Measurements from ENCODE around the gene FGF13.

The FGF13 gene

DNA sequence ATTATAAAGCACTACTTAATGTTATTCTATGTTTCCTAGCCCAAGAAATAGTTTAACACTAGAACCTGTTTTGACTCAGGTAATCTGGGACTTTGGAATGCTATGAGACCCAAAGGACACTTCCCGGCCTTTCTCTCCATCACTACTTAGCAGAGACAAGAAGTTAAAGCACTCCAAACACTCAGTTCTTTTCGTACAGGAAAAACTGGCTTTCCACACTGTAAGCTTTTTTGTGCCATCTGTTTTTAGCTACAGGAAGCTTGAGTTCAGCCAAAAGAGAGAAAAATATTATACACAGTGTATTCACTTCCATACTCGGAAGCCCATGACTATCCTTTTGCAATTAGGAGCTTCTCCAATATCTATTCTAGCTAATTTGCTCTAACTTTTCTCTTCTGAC, 7.9 kb upstream of the FGF13 start:
- no peak for DNase-seq (ENCODE audit: low spot score)
- Histone ChIP-seq H3K9me3 (ENCODE audit: severe bottlenecking) (no peaks in the 10 kb centered on the region), H3K4me1 (ENCODE audit: insufficient read depth, poor library complexity, severe bottlenecking) (no peaks in the 10 kb centered on the region), H3K27me3 (ENCODE audit: insufficient read depth, poor library complexity, severe bottlenecking) (no peaks in the 10 kb centered on the region), H3K4me3 (ENCODE audit: severe bottlenecking) (no peak overlapping the region), H3K27ac (ENCODE audit: poor library complexity, severe bottlenecking) (no peak overlapping the region), H3K36me3 (ENCODE audit: low read depth) (no peaks in the 10 kb centered on the region)
- ATAC-seq (ENCODE audit: low read depth) = no peak
- TF ChIP-seq, protein P1, sequence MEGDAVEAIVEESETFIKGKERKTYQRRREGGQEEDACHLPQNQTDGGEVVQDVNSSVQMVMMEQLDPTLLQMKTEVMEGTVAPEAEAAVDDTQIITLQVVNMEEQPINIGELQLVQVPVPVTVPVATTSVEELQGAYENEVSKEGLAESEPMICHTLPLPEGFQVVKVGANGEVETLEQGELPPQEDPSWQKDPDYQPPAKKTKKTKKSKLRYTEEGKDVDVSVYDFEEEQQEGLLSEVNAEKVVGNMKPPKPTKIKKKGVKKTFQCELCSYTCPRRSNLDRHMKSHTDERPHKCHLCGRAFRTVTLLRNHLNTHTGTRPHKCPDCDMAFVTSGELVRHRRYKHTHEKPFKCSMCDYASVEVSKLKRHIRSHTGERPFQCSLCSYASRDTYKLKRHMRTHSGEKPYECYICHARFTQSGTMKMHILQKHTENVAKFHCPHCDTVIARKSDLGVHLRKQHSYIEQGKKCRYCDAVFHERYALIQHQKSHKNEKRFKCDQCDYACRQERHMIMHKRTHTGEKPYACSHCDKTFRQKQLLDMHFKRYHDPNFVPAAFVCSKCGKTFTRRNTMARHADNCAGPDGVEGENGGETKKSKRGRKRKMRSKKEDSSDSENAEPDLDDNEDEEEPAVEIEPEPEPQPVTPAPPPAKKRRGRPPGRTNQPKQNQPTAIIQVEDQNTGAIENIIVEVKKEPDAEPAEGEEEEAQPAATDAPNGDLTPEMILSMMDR (IDR thresholded peaks at IDR 0.05; ENCODE audit: poor library complexity, severe bottlenecking) = no peak

DNA sequence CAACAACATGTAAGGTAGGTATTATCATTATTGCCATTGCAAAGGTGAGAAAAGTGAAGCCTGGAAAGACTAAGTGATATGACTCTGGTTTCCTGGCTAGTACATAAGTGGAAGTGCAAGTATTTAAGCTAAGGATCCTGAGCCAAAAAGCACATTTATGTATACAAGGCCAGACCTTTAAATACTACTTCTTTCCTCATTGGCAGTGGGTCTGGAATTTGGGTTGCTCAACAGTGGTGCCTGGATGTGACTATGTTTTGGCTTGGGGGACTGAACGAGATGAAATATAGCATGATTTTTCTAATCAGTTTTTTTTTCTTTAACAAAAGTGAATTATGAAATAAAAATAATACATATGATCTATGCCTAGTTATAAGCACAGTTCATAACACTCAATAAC, 7.4 kb upstream of the FGF13 start:
- DNase-seq (ENCODE audit: low spot score) (no peak), ATAC-seq (ENCODE audit: low read depth) (no peak)
- H3K27me3 ChIP-seq (ENCODE audit: insufficient read depth, poor library complexity, severe bottlenecking) = no peaks in the 10 kb centered on the region
- TF ChIP-seq, protein P1 (IDR thresholded peaks at IDR 0.05; ENCODE audit: poor library complexity, severe bottlenecking) = no peak
- no peak overlapping the region for H3K27ac ChIP-seq (ENCODE audit: poor library complexity, severe bottlenecking)
- H3K36me3 ChIP-seq (ENCODE audit: low read depth) = no peaks in the 10 kb centered on the region
- no peaks in the 10 kb centered on the region for H3K4me1 ChIP-seq (ENCODE audit: insufficient read depth, poor library complexity, severe bottlenecking)
- no peaks in the 10 kb centered on the region for H3K9me3 ChIP-seq (ENCODE audit: severe bottlenecking)
- H3K4me3 ChIP-seq (ENCODE audit: severe bottlenecking) = no peak overlapping the region

DNA sequence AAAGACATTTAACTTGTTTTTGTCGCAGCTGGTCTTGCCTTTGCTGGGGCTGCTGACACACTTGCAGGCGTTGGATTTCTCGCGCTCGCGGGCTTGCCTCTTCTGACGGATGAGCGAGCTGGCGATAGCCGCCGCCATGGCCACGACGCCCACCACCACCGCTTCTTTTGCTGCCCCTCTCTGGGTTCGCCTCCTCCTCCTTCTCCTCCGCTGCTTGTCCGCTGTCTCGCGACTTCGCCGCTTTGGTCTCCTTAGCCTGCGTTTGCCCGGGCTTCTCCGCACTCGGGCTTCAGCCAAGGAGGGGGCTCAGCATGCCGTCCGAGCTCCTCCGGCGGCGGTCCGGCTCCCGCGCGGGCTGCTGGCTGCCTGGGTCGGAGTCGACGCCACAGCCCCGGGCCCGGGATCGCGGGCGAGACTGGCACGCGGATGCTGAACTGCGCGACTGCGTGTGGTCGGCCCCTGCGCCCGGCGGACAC, 613 bp downstream of the FGF13 start:
- Histone ChIP-seq H3K27me3 (ENCODE audit: insufficient read depth, poor library complexity, severe bottlenecking) (peaks cover 13% of the 10 kb centered on the region), H3K9me3 (ENCODE audit: severe bottlenecking) (no peaks in the 10 kb centered on the region), H3K27ac (ENCODE audit: poor library complexity, severe bottlenecking) (no peak overlapping the region), H3K4me3 (ENCODE audit: severe bottlenecking) (no peak overlapping the region), H3K4me1 (ENCODE audit: insufficient read depth, poor library complexity, severe bottlenecking) (no peaks in the 10 kb centered on the region), H3K36me3 (ENCODE audit: low read depth) (no peaks in the 10 kb centered on the region)
- ATAC-seq (ENCODE audit: low read depth) (no peak), DNase-seq (ENCODE audit: low spot score) (peak; percentile 15)
- TF ChIP-seq, protein P1 (IDR thresholded peaks at IDR 0.05; ENCODE audit: poor library complexity, severe bottlenecking) = no peak

DNA sequence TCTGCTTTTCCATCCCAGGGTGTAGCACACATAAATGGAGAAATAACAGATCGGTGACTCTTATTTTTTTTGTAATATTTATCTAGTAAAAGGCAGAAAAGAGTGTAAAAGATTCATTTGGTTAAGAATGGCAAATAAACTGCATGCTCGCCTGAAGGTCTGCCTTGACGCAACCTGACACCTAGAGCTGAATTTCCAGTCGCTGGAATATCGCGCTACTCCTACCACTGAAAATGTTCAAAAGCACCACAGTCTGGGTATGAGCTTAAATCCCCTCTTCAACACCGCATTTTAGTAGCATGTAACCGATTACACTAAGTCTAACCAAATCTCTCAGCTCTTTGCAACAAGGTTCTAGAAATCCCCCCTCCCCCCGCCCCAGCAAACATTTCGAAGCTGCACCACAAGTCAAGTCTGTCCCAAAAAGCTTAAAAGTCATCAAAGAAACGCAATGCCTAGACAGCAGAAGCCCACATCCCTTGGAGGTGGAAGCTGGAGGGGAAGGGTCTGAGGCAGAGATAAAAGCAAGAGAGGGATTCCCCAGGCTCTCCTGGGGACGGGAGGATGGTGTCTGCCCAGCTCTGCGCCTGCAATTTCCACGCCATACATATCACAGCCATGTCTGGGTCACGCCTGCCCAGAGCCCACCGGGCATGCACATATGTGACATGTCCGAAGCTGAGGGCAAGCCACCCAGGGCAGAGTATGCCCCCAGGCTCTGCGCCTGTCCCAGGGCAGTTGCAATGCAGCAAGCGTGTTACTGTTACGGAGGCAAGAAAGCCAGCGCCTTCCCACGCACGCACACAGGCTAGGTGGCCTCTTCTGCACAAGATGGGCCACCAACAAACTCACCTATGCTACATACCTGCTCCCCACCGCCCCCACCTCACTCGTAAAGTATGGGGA, 1.4 kb downstream of the FGF13 start:
- DNase-seq (ENCODE audit: low spot score) = no peak

More for the DNA sequence above, 1.4 kb downstream of the FGF13 start:
- TF ChIP-seq, protein P1 (IDR thresholded peaks at IDR 0.05; ENCODE audit: poor library complexity, severe bottlenecking) = no peak
- ATAC-seq (ENCODE audit: low read depth) = no peak
- Histone ChIP-seq H3K4me3 (ENCODE audit: severe bottlenecking) (no peak overlapping the region), H3K4me1 (ENCODE audit: insufficient read depth, poor library complexity, severe bottlenecking) (no peaks in the 10 kb centered on the region), H3K36me3 (ENCODE audit: low read depth) (no peaks in the 10 kb centered on the region), H3K9me3 (ENCODE audit: severe bottlenecking) (no peaks in the 10 kb centered on the region), H3K27ac (ENCODE audit: poor library complexity, severe bottlenecking) (no peak overlapping the region), H3K27me3 (ENCODE audit: insufficient read depth, poor library complexity, severe bottlenecking) (peaks cover 13% of the 10 kb centered on the region)
